Neural progenitor cell (in vitro differentiated cells): ENCODE measurements around the gene HCK. TPM values are rescaled to one million over a fixed set of nuclear protein-coding genes. Genes with fewer than 3 reads are reported as not detected.

Experiments used
- DNase-seq: peaks from one replicate; pipeline ENCODE4 v3.0.0-alpha.2; 2016; ENCODE audit warnings: low spot score
- H2AFZ ChIP-seq: fragments of 200-600 bp; sonication (generic); replicated peaks from 2 replicates; pipeline ENCODE4 v1.6.1; 2016; ENCODE audit warnings: antibody characterized with exemption
- H3F3A ChIP-seq: fragments of 200-600 bp; sonication (generic); 2 replicates; pipeline ENCODE4 v1.6.1; 2016; ENCODE audit warnings: antibody characterized with exemption, low read depth
- H3K27ac ChIP-seq: fragments of 200-600 bp; sonication (generic); 2 replicates; pipeline ENCODE4 v1.5.1; 2016; ENCODE audit warnings: mild to moderate bottlenecking
- H3K27me3 ChIP-seq: fragments of 200-600 bp; sonication (generic); 2 replicates; pipeline ENCODE4 v1.6.1; 2016; ENCODE audit warnings: mild to moderate bottlenecking, moderate library complexity
- H3K36me3 ChIP-seq: fragments of 200-600 bp; sonication (generic); 2 replicates; pipeline ENCODE4 v1.5.1; 2016
- H3K4me1 ChIP-seq: fragments of 200-600 bp; sonication (generic); 2 replicates; pipeline ENCODE4 v1.6.1; 2016; ENCODE audit warnings: mixed run types
- H3K4me2 ChIP-seq: fragments of 200-600 bp; sonication (generic); 2 replicates; pipeline ENCODE4 v1.6.1; 2016
- H3K4me3 ChIP-seq: fragments of 200-600 bp; sonication (generic); 2 replicates; pipeline ENCODE4 v1.5.1; 2016
- H3K79me2 ChIP-seq: fragments of 200-600 bp; sonication (generic); 2 replicates; pipeline ENCODE4 v1.6.1; 2016; ENCODE audit warnings: low read depth
- H3K9ac ChIP-seq: fragments of 200-600 bp; sonication (generic); 2 replicates; pipeline ENCODE4 v1.6.1; 2016
- H3K9me3 ChIP-seq: fragments of 200-600 bp; sonication (generic); 2 replicates; pipeline ENCODE4 v1.5.1; 2016; ENCODE audit warnings: low read depth
- H4K20me1 ChIP-seq: fragments of 200-600 bp; sonication (generic); 2 replicates; pipeline ENCODE4 v1.6.1; 2016; ENCODE audit warnings: low read depth
- H3K27ac Mint-ChIP-seq: 3 replicates; pipeline ENCODE4 v1.8.0; 2021; ENCODE audit warnings: mixed read lengths
- H3K27me3 Mint-ChIP-seq: 2 replicates; pipeline ENCODE4 v1.8.0; 2022; ENCODE audit warnings: low read depth, mild to moderate bottlenecking, inconsistent platforms, moderate library complexity, mixed read lengths; ENCODE audit not compliant: insufficient read depth
- H3K36me3 Mint-ChIP-seq: 3 replicates; pipeline ENCODE4 v1.8.0; 2021; ENCODE audit warnings: mixed read lengths
- H3K4me1 Mint-ChIP-seq: 3 replicates; pipeline ENCODE4 v1.8.0; 2021; ENCODE audit warnings: mixed read lengths
- H3K4me3 Mint-ChIP-seq: 3 replicates; pipeline ENCODE4 v1.8.0; 2021; ENCODE audit warnings: mild to moderate bottlenecking, moderate library complexity, mixed read lengths
- H3K9me3 Mint-ChIP-seq: 3 replicates; pipeline ENCODE4 v1.8.0; 2020; ENCODE audit warnings: mixed read lengths
- CTCF ChIP-seq: fragments of 200-600 bp; sonication (generic); IDR thresholded peaks from 2 replicates; pipeline ENCODE4 v1.5.1; 2017; ENCODE audit warnings: antibody characterized with exemption, mild to moderate bottlenecking
- EZH2 ChIP-seq: fragments of 200-600 bp; sonication (generic); IDR thresholded peaks from 2 replicates; pipeline ENCODE4 v1.6.1; 2017; ENCODE audit warnings: antibody characterized with exemption, mild to moderate bottlenecking, moderate library complexity
- EZH2phosphoT487 ChIP-seq: fragments of 200-600 bp; sonication (generic); IDR thresholded peaks from 2 replicates; pipeline ENCODE4 v1.6.1; 2017; ENCODE audit warnings: antibody characterized with exemption
- total RNA-seq: library from RNA; depleted of rRNA; stranded (reverse); fragments of >200 nt; gene quantifications from 2 replicates; pipeline ENCODE4 v1.2.3, GENCODE V29; 2015; ENCODE audit warnings: low replicate concordance

The HCK gene
- total RNA-seq, 1 donor from 2014 or later, result not detected

- TF ChIP-seq EZH2phosphoT487 (no peak), CTCF (no peak), EZH2 (no peak)
- peaks cover 72% of the 10 kb centered on the region for H3K79me2 ChIP-seq
Observed at GRCh38 chr20:32129863-32130262, 77.8 kb downstream of the HCK start.

GRCh38 chr20:32130352-32130751 lies 78.3 kb downstream of the HCK start:
- H3K36me3 Mint-ChIP-seq, result peaks cover 3% of the 10 kb centered on the region
- no peak overlapping the region for H3K4me3 Mint-ChIP-seq
- no peaks in the 10 kb centered on the region for H3K9me3 Mint-ChIP-seq
- no peaks in the 10 kb centered on the region for H3K27me3 ChIP-seq
- no peaks in the 10 kb centered on the region for H3K36me3 ChIP-seq
- H3K4me1 ChIP-seq, result peaks cover 11% of the 10 kb centered on the region
- H3K79me2 ChIP-seq, result peaks cover 68% of the 10 kb centered on the region
- H3K27ac Mint-ChIP-seq, result no peak overlapping the region
- TF ChIP-seq EZH2 (no peak), EZH2phosphoT487 (no peak), CTCF (no peak)
- H3K9ac ChIP-seq, result no peak overlapping the region
- peaks cover 10% of the 10 kb centered on the region for H3F3A ChIP-seq
- H3K4me3 ChIP-seq, result no peak overlapping the region
- peaks cover 7% of the 10 kb centered on the region for H3K4me1 Mint-ChIP-seq
- no peak overlapping the region for H3K27ac ChIP-seq
- no peaks in the 10 kb centered on the region for H3K9me3 ChIP-seq
- no peak overlapping the region for H3K4me2 ChIP-seq
- H4K20me1 ChIP-seq, result peaks cover 48% of the 10 kb centered on the region
- H3K27me3 Mint-ChIP-seq, result no peaks in the 10 kb centered on the region
- no peak overlapping the region for H2AFZ ChIP-seq
- DNase-seq, result no peak

More at GRCh38 chr20:32129863-32130262, 77.8 kb downstream of the HCK start:
- Histone ChIP-seq H3K27me3 (no peaks in the 10 kb centered on the region), H3K4me1 (peaks cover 11% of the 10 kb centered on the region), H3K4me3 (no peak overlapping the region), H3F3A (peaks cover 10% of the 10 kb centered on the region), H3K9ac (no peak overlapping the region), H3K9me3 (no peaks in the 10 kb centered on the region), H3K4me2 (no peak overlapping the region), H2AFZ (no peak overlapping the region), H3K36me3 (no peaks in the 10 kb centered on the region), H3K27ac (no peak overlapping the region), H4K20me1 (peaks cover 48% of the 10 kb centered on the region)
- no peak for DNase-seq
- H3K36me3 Mint-ChIP-seq, result peaks cover 5% of the 10 kb centered on the region
- no peak overlapping the region for H3K27ac Mint-ChIP-seq
- no peak overlapping the region for H3K4me3 Mint-ChIP-seq
- H3K27me3 Mint-ChIP-seq, result no peaks in the 10 kb centered on the region
- no peaks in the 10 kb centered on the region for H3K9me3 Mint-ChIP-seq
- peaks cover 7% of the 10 kb centered on the region for H3K4me1 Mint-ChIP-seq

- H3K36me3 ChIP-seq, result no peaks in the 10 kb centered on the region
- Mint-ChIP-seq H3K36me3 (peaks cover 3% of the 10 kb centered on the region), H3K27ac (no peak overlapping the region), H3K27me3 (no peaks in the 10 kb centered on the region), H3K9me3 (no peaks in the 10 kb centered on the region), H3K4me3 (no peak overlapping the region), H3K4me1 (peaks cover 7% of the 10 kb centered on the region)
- H3K79me2 ChIP-seq, result peaks cover 65% of the 10 kb centered on the region
- no peak for TF ChIP-seq EZH2phosphoT487
- TF ChIP-seq CTCF, result no peak
- no peak for TF ChIP-seq EZH2
- peaks cover 10% of the 10 kb centered on the region for H3F3A ChIP-seq
- no peaks in the 10 kb centered on the region for H3K27me3 ChIP-seq
- H3K4me3 ChIP-seq, result no peak overlapping the region
- DNase-seq, result no peak
- H2AFZ ChIP-seq, result no peak overlapping the region
- H3K9me3 ChIP-seq, result no peaks in the 10 kb centered on the region
- no peak overlapping the region for H3K27ac ChIP-seq
- H3K4me2 ChIP-seq, result no peak overlapping the region
- no peak overlapping the region for H3K9ac ChIP-seq
- peaks cover 11% of the 10 kb centered on the region for H3K4me1 ChIP-seq
- H4K20me1 ChIP-seq, result peaks cover 48% of the 10 kb centered on the region
Observed at GRCh38 chr20:32130965-32131364, 78.9 kb downstream of the HCK start.
